ENCODE data around the gene LEFTY2.
"Not testable (repeated sequence)": the region's sequence is repeated elsewhere in the genome, so short reads cannot be mapped to it uniquely, and the experiment has no call there.

LEFTY2 gene

GRCh38 chr1:225908013-225908640, 32.9 kb downstream of the LEFTY2 start:
- in situ Hi-C loops (cut with MboI; ENCODE audit: low sequenced_read_pairs), result no loop called here

GRCh38 chr1:225907341-225907740, 33.7 kb downstream of the LEFTY2 start:
- in situ Hi-C loops (cut with MboI; ENCODE audit: low sequenced_read_pairs), result no loop called here

- in situ Hi-C loops (cut with MboI; ENCODE audit: low sequenced_read_pairs), result no loop called here
These were observed 34.6 kb downstream of the LEFTY2 start for GRCh38 chr1:225906467-225906866.

DNA sequence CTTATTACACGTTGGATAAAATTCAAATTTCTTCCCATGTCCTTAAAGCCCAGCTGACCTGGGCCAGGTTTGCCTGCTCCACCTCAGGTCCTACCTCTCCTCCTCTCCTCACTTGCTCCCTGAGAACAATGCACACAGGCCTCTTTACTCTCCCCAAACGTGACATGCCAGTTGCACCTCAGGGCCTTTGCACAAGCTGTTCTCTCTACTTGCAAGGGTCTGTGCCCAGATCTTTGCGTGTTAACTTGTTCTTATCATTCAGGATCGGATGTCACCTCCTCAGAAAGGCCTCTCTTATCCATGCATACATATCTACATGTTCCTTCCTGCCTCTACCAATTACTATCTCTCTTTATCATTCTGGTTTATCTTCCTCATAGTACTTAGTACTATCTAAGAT, 37.4 kb downstream of the LEFTY2 start:
- in situ Hi-C loops (cut with MboI; ENCODE audit: low sequenced_read_pairs), result no loop called here

GRCh38 chr1:225899044-225899925, 41.7 kb downstream of the LEFTY2 start:
- in situ Hi-C loops (cut with MboI; ENCODE audit: low sequenced_read_pairs), result no loop called here

- in situ Hi-C loops (cut with MboI; ENCODE audit: low sequenced_read_pairs), result no loop called here
These were observed 43.2 kb downstream of the LEFTY2 start for GRCh38 chr1:225897595-225898514.

DNA sequence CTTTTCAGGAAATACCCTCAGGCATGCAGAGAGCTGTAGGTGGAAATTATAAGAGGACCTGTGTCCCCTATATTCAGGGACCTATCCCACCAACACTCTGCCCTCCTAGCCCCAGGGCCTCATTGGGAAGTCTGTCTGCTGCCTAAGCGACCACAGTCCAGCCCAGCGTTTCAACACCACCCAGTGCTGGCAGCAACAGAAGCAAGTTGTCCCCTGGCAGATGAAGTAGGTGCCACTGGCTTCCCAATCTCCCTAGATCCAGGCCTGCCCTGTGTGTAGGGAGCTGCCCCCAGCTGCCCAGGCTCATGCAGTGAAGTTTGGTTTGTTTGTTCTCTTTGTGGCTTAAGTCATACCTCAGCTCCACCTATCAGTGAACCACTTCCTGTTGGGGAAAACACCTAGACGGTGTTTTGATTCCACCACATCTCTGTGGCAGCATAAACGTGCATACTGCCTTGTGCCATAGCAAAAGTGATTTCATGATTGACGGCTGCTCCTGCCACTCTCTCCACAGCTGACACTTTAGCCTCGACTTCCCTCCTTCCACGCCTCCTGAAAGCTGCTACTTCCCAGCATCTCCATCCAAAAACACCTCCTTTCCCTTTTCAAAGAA, 44.0 kb downstream of the LEFTY2 start:
- in situ Hi-C loops (cut with MboI; ENCODE audit: low sequenced_read_pairs), result no loop called here

DNA sequence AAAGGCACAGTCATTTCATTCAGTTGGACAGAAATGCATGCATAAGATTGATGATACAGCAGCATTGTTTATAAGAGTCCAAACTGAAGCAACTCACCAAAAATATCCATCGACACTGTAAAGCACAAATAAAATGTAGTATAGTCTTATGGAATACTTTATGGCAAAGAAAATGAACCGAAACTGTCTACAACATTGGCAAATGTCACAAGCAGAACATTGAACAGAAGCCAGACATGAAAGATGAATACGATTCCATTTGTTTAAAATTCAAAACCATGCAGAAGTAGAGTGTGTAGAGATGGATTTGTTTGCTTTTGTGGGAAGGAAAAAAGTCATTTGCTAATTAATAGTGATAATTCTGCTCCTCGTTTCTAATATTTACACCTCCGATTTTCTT, 44.5 kb downstream of the LEFTY2 start:
- in situ Hi-C loops (cut with MboI; ENCODE audit: low sequenced_read_pairs), result no loop called here

GRCh38 chr1:225892307-225892706, 48.7 kb downstream of the LEFTY2 start:
- in situ Hi-C loops (cut with MboI; ENCODE audit: low sequenced_read_pairs), result no loop called here

DNA sequence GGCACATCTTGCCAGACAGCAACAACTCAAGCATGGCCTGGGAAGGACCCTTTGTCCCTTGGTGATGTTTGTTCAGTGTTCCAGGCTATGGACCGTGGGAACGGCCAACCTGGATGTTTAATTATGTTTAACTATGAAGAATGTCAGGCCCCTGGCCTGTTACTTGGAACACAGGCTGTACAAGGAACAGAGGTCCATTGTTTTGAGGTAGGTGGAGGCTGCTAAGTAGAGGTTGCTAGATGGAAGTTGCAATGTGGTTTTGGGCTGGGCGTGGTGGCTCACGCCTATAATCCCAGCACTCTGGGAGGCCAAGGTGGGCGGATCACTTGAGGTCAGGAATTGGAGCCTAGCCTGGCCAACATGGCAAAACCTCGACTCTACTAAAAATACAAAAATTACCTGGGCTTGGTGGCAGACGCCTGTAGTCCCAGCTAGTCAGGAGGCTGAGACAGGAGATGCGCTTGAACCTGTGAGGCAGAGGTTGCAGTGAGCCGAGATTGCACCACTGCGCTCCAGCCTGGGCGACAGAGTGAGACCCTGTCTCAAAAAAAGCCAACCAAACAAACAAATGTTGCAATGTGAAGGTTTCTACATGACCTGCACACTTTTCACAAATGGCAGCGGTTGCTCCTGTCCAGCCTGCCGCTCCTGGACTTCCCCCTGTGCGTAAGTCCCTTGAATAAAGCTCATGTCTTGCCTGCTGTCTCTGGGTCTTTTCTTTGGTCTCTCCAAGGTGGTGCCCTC, 49.6 kb downstream of the LEFTY2 start:
- in situ Hi-C loops (cut with MboI; ENCODE audit: low sequenced_read_pairs), result no loop called here

GRCh38 chr1:225890346-225891228, 50.4 kb downstream of the LEFTY2 start:
- in situ Hi-C loops (cut with MboI; ENCODE audit: low sequenced_read_pairs), result no loop called here

DNA sequence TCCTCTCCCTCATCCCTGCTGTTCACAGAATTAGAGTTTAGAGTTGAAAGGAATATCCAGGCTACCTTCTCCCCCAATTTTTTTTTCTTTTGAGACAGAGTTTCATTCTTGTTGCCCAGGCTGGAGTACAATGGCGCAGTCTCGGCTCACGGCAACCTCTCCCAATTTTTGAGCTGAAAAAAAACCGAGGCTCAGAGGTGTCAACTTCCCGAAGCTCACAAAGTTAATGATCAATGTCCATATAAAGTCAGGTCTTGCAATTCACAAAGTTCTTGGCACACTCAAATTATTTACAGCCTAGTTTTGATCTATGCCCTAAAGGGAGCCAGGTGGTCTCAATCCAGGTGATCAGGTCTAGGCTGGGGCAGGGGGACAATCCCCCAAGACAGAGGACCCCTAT, 51.3 kb downstream of the LEFTY2 start:
- in situ Hi-C loops (cut with MboI; ENCODE audit: low sequenced_read_pairs), result no loop called here

DNA sequence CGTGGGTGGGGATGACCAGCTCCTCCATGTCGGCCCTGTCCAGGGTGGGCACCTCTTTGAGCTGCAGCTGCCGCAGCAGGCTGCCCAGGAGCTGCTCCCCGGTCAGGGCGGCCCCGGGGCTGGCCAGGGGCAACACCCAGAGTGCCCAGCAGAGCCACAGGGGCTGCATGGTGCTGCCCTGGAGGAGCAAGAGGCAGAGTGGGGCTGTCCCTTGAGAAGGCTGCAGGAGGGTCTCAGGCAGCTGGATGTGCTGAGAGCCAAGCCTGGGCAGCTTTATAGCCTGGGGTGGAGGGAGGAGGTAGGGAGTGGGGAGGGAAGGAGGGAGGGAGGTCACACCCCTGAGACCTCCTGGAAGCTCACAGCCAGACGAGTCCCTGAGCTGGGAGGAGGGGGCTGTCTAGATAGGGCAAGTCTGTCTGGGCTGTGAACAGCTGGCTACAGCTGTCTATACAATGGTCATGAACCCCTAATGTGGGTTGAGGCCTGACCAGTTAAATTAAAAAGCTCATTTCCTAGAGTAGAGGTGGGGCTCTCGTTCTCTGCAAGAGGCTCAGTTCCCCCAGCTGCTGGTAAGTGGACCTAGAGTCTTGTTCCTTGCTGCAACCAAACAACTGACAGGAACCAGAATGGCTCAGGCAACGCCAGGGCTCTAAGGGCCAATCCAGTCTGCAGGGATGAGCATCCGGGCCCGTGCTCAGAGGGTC, 52.0 kb downstream of the LEFTY2 start, which contains the start of gene LEFTY1:
LEFTY1 (minus strand) TSS at position 249 of the 704 bp plus-strand sequence; CDS start at position 169, 80 bp downstream.
- in situ Hi-C loops (cut with MboI; ENCODE audit: low sequenced_read_pairs), result no loop called here

- in situ Hi-C loops (cut with MboI; ENCODE audit: low sequenced_read_pairs), result no loop called here
These were observed 52.6 kb downstream of the LEFTY2 start for GRCh38 chr1:225888289-225888897.

DNA sequence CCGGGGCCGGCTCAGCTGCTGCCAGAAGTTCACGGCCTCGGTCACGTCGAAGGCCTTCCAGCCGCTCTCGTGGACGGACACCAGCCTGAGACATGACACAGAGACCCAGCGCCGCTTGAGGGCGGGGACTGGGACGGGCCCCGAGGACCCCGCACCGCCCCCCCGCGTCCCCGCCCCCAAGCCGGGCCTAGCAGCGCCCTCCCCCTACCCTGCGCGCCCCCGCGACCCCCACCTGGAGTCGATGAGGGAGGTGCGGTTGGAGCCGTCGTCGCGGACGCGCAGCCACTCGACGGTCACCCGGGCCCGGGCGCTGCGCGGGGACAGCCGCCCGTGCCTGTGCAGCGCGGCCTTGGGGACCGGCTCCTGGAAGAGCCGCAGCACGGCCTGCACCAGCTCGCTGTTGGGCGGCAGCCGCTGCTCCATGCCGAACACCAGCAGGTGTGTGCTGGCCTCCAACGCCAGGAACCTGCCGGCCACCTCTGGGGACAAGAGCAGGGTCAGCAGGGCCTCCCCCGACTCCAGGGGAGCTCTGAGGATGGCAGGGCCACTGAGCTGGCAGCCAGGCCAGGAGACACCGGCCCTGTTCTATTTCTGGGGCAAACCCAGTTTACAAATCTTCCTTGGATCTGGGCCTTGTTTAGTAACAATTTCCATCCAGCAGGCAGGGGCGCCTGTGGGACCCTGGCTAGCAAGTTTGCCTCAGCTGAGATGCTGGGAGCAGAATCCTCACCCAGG, 53.3 kb downstream of the LEFTY2 start:
- in situ Hi-C loops (cut with MboI; ENCODE audit: low sequenced_read_pairs), result not testable (repeated sequence)

- in situ Hi-C loops (cut with MboI; ENCODE audit: low sequenced_read_pairs), result no loop called here
These were observed 54.0 kb downstream of the LEFTY2 start for GRCh38 chr1:225887030-225887314.
